HAP-1 (cell line): ENCODE results near the gene MPV17L2.

Source experiments
- DNase-seq, 2 experiments: peaks; one replicate each; pipeline ENCODE4 v3.0.0-alpha.2; 2016 to 2020; ENCODE audit warnings: low spot score in 2 of 2
- H3K27me3 ChIP-seq: fragments of 250-450 bp; sonication (Bioruptor Pico); 2 replicates; pipeline ENCODE4 v1.5.1; 2020; ENCODE audit warnings: low read depth, mild to moderate bottlenecking, moderate library complexity
- H3K36me3 ChIP-seq: fragments of 250-450 bp; sonication (Bioruptor Pico); replicated peaks from 2 replicates; pipeline ENCODE4 v1.5.1; 2020; ENCODE audit warnings: mild to moderate bottlenecking
- H3K4me1 ChIP-seq: fragments of 250-450 bp; sonication (Bioruptor Pico); 2 replicates; pipeline ENCODE4 v1.5.1; 2020; ENCODE audit warnings: mild to moderate bottlenecking
- H3K4me3 ChIP-seq: fragments of 250-450 bp; sonication (Bioruptor Pico); 2 replicates; pipeline ENCODE4 v1.5.1; 2020; ENCODE audit warnings: mild to moderate bottlenecking, moderate library complexity
- H3K9me3 ChIP-seq: fragments of 250-450 bp; sonication (Bioruptor Pico); 2 replicates; pipeline ENCODE4 v1.5.1; 2020; ENCODE audit warnings: mild to moderate bottlenecking, moderate library complexity
- in situ Hi-C: fragments of 300-500 bp; cut with MboI; formaldehyde crosslinking; loops from 3 replicates; pipeline ENCODE4 v1.14.3; 2020; ENCODE audit warnings: low sequenced_read_pairs, inconsistent platforms, mixed read lengths

Gene MPV17L2

GRCh38 chr19:18223860-18224524, 31.0 kb downstream of the MPV17L2 start:
- peak; percentile 32 to 78 for DNase-seq
- in situ Hi-C loops: no loop called here
- no peaks in the 10 kb centered on the region for H3K36me3 ChIP-seq
- H3K9me3 ChIP-seq: no peaks in the 10 kb centered on the region
- peak overlapping the region; percentile 35 for H3K4me3 ChIP-seq
- H3K4me1 ChIP-seq: peaks cover 5% of the 10 kb centered on the region
- 0 out of 2 replicates have a peak, but pooled peaks cover 3% of the 10 kb centered on the region for H3K27me3 ChIP-seq

DNA sequence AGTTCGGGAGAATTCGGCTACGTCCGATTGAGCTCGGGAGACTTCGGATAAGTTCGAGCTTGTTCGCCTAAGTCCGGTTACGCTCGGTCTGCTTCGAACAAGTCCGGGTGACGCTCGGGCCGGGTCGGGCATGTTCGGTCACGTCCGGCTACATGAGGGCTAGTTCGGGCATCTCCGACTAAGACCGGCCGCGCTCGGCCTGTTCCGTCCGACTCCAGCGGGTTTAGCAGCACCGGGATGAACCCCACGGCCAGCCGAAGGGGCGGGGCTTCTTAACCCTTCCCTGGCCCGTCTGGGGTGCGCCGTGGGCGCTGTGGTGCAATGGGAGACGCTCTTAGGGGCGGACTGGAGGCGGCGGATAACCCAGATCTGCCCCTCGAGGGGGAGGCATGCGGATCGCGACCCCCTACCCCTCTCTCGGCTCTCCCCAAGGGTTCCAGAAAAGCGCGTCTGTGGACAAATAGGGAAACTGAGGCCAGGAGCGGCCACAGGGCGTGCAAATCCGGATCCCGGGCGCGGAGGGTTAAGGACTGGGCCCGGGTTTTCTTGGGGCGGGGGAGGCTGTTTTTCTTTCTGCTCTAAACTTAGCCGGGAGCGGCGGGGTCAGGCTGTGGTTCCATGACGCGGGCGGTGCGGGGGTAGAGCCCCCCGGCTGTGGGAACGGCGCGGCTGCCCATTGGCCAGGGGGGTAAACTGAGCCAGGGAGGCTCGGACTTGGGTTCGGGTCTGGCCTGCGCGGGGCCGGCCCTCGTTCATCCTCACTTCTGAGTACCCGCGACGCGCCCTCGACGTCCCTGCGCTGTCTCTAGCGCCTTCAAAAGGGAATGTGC, 31.7 kb downstream of the MPV17L2 start:
- in situ Hi-C loops: no loop called here
- peak overlapping the region; percentile 35 for H3K4me3 ChIP-seq
- H3K4me1 ChIP-seq: peaks cover 5% of the 10 kb centered on the region
- H3K36me3 ChIP-seq: no peaks in the 10 kb centered on the region
- H3K27me3 ChIP-seq: 0 out of 2 replicates have a peak, but pooled peaks cover 3% of the 10 kb centered on the region
- DNase-seq: peak; percentile 93 to 99
- H3K9me3 ChIP-seq: no peaks in the 10 kb centered on the region

- Histone ChIP-seq H3K36me3 (no peaks in the 10 kb centered on the region), H3K4me1 (peaks cover 5% of the 10 kb centered on the region), H3K4me3 (no peak overlapping the region), H3K27me3 (peaks cover 4% of the 10 kb centered on the region), H3K9me3 (no peaks in the 10 kb centered on the region)
- DNase-seq: no peak
- in situ Hi-C loops: no loop called here
Measured at GRCh38 chr19:18225355-18225701, 32.3 kb downstream of the MPV17L2 start.

DNA sequence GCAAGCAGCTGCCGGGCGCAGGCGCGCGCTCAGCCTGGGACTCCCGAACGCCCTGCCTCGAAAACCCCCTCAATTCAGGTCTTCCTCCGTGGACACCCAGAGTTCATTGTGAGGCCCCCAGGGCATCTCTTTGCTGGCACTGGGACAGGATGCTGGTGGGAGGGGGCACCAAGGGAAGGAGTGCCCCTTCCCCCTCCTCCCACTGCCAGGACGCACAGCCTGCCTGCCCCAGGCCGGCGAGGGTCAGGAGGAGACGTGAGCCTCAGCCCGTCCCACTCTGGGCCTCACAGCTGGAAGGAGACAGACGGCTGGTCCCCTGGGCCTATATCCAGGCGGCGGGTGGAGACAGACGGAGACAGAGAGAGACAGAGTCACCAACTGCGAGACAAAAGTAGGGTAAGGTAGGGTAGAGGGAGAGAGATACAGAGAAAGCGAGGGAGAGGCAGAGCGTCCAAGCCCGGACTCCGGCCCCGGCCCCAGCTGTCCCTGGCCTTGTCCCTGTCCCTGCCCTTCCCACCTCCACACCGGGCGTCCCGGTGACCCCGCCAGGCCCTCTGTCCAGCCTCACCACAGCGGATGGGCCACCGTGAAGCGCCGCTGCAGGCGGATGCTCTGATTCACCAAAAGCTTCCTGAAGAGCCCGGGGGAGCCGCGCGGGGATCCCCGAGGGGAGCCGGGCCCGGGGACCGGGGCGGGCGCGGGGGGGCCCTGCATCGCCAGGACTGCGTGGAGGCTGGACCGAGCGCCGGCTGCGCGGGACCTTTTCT, 32.9 kb downstream of the MPV17L2 start, which contains the start of gene PDE4C:
TSS of gene PDE4C (minus strand) at position 737 of the 767 bp plus-strand sequence. CDS start at position 714, 23 bp downstream.
- Histone ChIP-seq H3K27me3 (peaks cover 5% of the 10 kb centered on the region), H3K9me3 (no peaks in the 10 kb centered on the region), H3K36me3 (no peaks in the 10 kb centered on the region), H3K4me1 (peaks cover 5% of the 10 kb centered on the region), H3K4me3 (no peak within 1 kb of the TSS)
- in situ Hi-C loops: no loop called here
- DNase-seq: no peak

- Histone ChIP-seq H3K27me3 (peaks cover 12% of the 10 kb centered on the region), H3K36me3 (no peaks in the 10 kb centered on the region), H3K4me1 (peaks cover 5% of the 10 kb centered on the region), H3K4me3 (no peak overlapping the region), H3K9me3 (no peaks in the 10 kb centered on the region)
- no peak for DNase-seq
- in situ Hi-C loops: no loop called here
Measured at GRCh38 chr19:18226956-18227780, 34.1 kb downstream of the MPV17L2 start.

DNA sequence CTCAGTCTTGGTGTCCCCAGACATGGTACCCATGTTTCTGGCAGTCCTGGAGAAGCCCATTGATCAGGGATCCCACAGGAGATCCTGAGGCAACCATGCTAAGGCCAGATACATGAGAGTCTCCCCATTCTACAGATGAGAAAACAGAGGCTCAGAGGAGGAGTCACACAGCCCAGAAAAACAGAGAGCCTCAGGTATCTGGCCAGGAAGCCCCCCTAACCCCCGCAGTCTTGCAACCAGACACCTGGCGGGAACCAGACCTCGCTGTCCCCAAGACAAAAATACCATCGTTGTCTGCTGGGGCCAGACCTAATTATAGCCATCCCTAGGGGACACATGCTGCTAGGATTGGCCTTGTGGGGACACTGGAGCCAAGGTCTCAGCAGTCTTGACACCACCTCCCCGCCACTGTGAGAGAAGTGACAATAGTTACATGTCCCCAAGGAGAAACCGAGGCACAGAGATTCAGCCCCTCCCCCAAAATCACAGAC, 34.8 kb downstream of the MPV17L2 start:
- in situ Hi-C loops: no loop called here
- Histone ChIP-seq H3K4me1 (peaks cover 5% of the 10 kb centered on the region), H3K27me3 (peaks cover 13% of the 10 kb centered on the region), H3K36me3 (no peaks in the 10 kb centered on the region), H3K9me3 (no peaks in the 10 kb centered on the region), H3K4me3 (no peak overlapping the region)
- DNase-seq: no peak

DNA sequence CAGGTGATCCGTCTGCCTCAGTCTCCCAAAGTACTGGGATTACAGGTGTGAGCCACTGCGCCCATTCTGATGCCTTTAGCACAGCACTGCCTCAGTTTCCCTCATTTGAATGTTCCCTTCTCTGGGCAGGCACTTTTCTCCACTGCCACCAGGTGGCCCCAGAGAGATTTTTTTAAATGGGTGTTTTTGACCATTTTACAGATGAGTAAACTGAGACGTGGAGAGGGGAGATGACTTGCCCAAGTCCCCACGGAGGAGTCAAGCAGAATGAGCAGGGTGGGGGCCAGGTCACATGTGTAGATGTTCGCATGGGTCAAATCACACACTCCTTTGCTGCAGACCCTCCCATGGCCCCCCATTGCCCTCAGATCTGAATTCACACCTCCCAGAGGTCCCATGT, 36.5 kb downstream of the MPV17L2 start:
- no peaks in the 10 kb centered on the region; the same call in 1 of the 2 replicates for H3K4me1 ChIP-seq

GRCh38 chr19:18229915-18230314, 36.9 kb downstream of the MPV17L2 start:
- no peak overlapping the region for H3K4me3 ChIP-seq
- peaks cover 5% of the 10 kb centered on the region for H3K9me3 ChIP-seq
- DNase-seq: no peak
- no peaks in the 10 kb centered on the region for H3K36me3 ChIP-seq
- H3K4me1 ChIP-seq: no peaks in the 10 kb centered on the region; the same call in 1 of the 2 replicates
- H3K27me3 ChIP-seq: peaks cover 13% of the 10 kb centered on the region
- in situ Hi-C loops: no loop called here

More for the DNA sequence above, 36.5 kb downstream of the MPV17L2 start:
- Histone ChIP-seq H3K9me3 (peaks cover 5% of the 10 kb centered on the region), H3K36me3 (no peaks in the 10 kb centered on the region), H3K27me3 (peaks cover 13% of the 10 kb centered on the region), H3K4me3 (no peak overlapping the region)
- DNase-seq: no peak
- in situ Hi-C loops: no loop called here

GRCh38 chr19:18230941-18231734, 38.1 kb downstream of the MPV17L2 start:
- DNase-seq: no peak
- Histone ChIP-seq H3K4me1 (no peaks in the 10 kb centered on the region; the same call in 1 of the 2 replicates), H3K4me3 (no peak overlapping the region), H3K36me3 (no peaks in the 10 kb centered on the region), H3K27me3 (peaks cover 13% of the 10 kb centered on the region), H3K9me3 (peaks cover 5% of the 10 kb centered on the region)
- in situ Hi-C loops: no loop called here

- no peak for DNase-seq
- Histone ChIP-seq H3K9me3 (peaks cover 5% of the 10 kb centered on the region), H3K4me1 (no peaks in the 10 kb centered on the region; the same call in 1 of the 2 replicates), H3K4me3 (no peak overlapping the region), H3K36me3 (no peaks in the 10 kb centered on the region), H3K27me3 (peaks cover 13% of the 10 kb centered on the region)
- in situ Hi-C loops: no loop called here
Measured at GRCh38 chr19:18231775-18232174, 38.8 kb downstream of the MPV17L2 start.

DNA sequence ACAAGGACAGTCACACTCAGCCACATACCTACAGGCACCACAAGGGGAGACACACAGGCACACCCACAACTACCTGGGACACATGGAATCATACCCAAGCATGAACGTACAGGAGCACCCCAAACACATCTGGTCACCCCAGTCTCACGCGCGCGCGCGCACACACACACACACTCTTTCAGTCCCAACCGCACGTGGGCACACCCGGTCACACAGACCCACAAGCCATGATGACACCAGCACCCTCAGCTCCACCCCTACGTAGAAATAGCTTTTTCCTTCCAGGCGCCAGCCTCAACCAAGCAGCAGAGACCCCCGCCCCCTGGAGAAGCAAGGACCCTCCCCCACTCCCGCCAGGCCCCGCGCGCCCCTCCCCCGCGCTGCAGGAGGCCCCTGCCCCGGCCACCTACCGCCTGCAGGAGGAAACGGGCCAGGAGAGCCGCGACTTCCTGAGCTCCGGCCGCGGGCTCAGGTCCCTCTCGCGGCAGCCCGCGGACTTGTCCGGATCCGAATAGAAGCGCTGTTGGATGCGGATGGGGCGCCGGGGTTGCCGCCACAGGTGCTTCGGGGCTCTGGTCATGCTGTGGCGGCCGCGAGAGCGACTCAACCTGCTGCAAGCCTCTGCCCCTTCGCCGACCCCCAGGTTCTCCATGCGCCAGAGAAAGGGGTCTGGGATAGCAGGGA, 39.7 kb downstream of the MPV17L2 start:
- in situ Hi-C loops: no loop called here
- no peak for DNase-seq
- peaks cover 13% of the 10 kb centered on the region for H3K27me3 ChIP-seq
- H3K36me3 ChIP-seq: no peaks in the 10 kb centered on the region
- H3K9me3 ChIP-seq: peaks cover 5% of the 10 kb centered on the region
- no peaks in the 10 kb centered on the region; the same call in 1 of the 2 replicates for H3K4me1 ChIP-seq
- no peak overlapping the region for H3K4me3 ChIP-seq
